IPS-18c (cell line): ENCODE measurements around the gene PBRM1.

ENCODE experiments used
- H3K4me3 ChIP-seq: 2 replicates; pipeline ENCODE4 v1.7.0; 2013; ENCODE audit warnings: low read depth, mild to moderate bottlenecking, low read length, moderate library complexity; ENCODE audit not compliant: insufficient read depth
- H3K9me3 ChIP-seq: one replicate; pipeline ENCODE4 v1.6.1; 2013; ENCODE audit warnings: mild to moderate bottlenecking, low read length, moderate library complexity; ENCODE audit not compliant: control insufficient read depth, insufficient read depth

PBRM1 gene

DNA sequence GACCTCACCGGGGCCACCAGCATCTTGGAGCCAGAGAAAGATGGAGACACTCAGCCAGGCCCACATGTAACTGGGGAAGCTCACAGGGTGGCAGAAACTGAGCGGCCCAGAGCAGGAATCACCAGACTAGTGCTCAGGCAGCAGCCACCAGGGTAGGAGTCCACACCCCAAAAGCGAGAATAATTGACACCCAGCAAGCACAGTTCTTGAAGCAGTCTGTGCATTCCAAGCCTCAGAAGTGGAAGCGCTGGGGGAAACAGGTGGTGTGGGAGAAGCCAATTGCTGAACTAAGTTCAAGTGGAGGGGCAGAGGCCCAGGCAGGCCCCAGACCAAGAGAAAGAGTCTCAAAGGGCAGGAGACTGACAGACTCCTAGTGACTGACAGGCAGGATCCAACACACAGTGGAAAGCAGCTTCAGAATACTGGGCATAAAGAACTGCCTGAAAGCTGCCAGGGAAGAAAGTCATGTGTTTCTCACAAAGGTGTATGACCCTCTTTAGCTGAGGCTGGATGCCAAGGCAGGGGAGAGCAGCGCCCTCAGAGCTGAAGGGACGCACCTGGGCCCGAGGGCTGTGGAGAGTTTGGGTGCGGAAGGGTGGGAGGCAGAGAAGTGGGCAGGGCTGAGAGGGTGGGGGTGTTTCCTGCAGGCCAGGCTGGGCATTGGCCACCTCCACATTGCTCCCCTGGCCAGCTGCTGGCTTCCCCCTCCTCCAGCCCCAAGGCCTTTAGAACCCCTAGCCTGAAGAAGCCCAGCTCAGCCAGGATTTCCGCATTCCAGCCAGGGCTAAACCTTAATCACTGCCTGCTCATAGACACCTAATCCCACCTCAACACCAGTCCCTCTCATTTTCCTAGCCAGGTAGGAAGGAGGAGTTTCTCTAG lies 159.8 kb downstream of the PBRM1 start:
- H3K4me3 ChIP-seq, result no peak overlapping the region
- no peaks in the 10 kb centered on the region for H3K9me3 ChIP-seq

DNA sequence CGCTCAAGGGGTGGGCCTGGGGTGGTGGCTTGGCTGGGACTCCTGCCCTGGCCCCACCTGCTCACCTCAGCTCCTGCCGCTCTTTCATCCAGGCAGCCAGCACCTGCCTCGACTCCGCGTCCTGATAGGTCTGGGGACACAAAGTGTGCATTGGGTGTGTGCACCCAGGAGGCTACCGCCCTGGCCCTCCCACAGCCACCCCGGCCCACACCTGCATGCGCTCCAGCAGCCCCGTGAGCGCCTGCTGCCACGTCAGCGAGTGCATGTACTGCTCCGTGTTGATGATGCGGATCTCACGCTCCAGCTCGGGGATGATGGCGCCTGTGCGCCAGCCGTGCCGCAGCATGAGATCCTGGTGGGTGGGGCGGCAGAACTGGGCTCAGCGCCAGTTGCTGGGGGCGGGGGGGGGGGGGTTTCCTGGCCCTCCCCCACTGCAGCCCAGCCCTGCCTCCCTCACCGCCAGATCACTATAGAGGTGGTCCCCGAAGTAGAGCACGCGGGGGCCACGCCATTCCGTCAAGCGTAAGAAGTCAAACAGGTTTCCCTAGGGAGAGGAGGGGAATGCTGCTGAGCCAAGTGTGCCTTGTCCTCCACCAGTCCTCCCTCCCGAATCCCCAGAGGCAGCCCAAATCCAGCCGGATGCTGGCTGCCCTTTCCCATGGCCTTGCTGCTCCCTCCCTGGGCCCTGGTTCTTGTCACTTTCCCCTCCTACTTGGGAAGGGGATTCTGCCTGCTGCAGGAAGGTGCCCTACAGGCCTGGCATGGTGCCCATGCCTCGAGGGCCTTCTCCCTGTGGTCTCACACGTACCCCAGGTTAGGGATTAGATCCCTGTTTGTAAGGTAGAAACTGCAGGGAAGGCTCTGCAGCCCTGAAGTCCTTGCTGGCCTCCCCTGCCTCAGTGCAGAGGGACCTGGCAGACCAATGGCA lies 160.7 kb downstream of the PBRM1 start:
- Histone ChIP-seq H3K9me3 (no peaks in the 10 kb centered on the region), H3K4me3 (no peak overlapping the region)

DNA sequence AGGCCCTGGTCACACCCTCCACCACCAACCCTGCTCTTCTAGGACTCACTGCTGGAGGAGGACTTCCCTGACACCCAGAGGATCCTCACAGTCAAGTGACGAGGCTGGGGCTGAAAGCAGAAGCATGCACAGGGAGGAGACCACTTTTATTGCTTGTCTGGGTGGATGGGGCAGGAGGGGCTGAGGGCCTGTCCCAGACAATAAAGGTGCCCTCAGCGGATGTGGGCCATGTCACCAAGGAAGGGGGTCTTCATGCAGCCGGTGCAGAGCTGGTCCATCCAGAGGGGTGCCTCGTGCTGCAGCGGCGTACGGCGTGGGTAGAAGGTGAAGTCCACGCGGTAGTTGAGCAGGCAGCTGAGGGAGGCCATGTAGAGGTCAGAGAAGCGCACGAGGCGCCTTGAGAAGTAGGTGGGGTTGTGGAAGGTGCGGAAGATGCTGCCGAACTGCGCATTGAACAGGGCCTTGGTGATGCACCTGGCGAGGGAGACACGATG lies 161.4 kb downstream of the PBRM1 start:
- Histone ChIP-seq H3K4me3 (no peak overlapping the region), H3K9me3 (no peaks in the 10 kb centered on the region)

DNA sequence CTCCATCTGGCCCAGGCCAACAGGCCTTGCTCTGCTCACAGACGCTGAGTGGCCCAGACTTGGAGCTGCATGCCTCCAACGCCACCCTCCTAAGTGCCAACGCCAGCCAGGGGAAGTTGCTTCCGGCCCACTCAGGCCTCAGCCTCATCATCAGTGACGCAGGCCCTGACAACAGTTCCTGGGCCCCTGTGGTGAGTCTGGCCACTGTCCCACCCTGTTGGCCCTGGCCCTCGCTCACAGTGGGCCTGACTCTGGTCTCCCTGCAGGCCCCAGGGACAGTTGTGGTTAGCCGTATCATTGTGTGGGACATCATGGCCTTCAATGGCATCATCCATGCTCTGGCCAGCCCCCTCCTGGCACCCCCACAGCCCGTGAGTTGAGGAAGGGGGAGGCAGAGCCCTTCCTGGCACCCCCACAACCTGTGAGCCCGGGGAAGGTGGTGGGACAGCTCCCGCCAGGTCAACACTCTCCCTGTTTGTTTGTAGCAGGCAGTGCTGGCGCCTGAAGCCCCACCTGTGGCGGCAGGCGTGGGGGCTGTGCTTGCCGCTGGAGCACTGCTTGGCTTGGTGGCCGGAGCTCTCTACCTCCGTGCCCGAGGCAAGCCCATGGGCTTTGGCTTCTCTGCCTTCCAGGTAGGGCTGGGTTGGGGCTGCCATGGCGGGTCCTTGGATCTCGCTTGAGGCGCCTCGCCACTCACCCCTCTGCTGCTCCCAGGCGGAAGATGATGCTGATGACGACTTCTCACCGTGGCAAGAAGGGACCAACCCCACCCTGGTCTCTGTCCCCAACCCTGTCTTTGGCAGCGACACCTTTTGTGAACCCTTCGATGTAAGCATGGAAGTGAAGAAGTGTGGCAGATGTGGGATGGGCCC lies 162.1 kb downstream of the PBRM1 start:
- H3K9me3 ChIP-seq, result no peaks in the 10 kb centered on the region
- no peak overlapping the region for H3K4me3 ChIP-seq

DNA sequence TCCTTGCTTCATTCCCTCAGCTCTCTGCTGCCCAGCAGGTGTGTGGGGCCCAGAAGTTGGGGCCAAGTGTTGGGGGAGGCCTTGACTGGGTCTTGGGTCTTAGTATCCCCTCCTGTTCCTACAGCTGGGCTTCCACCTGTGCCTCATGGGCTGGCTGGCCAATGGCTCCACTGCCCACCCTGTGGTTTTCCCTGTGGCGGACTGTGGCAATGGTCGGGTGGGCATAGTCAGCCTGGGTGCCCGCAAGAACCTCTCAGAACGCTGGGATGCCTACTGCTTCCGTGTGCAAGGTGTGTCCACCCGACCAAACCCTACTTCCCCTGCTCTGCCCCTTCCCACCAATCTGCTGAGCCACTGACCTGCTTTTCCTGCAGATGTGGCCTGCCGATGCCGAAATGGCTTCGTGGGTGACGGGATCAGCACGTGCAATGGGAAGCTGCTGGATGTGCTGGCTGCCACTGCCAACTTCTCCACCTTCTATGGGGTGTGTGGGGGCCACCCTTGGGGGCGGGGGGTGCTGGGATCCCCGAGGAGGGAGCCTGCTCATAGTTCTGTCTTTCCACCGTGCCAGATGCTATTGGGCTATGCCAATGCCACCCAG lies 163.0 kb downstream of the PBRM1 start:
- no peak overlapping the region for H3K4me3 ChIP-seq
- no peaks in the 10 kb centered on the region for H3K9me3 ChIP-seq

DNA sequence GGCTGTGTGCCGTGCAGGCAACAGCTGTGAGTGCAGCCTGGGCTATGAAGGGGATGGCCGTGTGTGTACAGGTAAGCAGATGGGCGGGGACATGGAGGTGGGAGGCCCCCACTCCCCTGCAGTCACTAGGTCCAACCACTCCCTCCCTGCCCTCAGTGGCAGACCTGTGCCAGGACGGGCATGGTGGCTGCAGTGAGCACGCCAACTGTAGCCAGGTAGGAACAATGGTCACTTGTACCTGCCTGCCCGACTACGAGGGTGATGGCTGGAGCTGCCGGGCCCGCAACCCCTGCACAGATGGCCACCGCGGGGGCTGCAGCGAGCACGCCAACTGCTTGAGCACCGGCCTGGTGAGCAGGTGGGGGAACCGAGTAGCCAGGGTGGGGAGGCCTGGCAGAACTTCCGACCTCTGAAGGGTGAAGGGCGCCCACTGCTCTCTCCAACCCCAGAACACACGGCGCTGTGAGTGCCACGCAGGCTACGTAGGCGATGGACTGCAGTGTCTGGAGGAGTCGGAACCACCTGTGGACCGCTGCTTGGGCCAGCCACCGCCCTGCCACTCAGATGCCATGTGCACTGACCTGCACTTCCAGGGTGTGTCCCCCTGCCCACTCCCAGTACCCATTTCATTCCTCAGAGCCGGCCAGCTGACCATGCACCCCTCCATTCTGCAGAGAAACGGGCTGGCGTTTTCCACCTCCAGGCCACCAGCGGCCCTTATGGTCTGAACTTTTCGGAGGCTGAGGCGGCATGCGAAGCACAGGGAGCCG lies 163.6 kb downstream of the PBRM1 start:
- no peak overlapping the region for H3K4me3 ChIP-seq

DNA sequence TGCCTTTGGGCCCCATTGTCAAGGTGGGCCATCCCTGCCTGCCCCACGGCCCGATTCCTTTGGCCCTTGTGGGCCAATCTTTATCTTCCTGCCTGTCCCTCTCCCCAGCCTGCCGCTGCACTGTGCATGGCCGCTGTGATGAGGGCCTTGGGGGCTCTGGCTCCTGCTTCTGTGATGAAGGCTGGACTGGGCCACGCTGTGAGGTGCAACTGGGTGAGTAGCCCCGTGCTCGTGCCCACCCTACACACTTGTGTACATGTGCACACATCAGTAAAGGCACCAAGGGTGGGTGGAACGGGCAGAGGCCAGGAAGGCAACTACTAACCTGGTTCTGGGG lies 164.3 kb downstream of the PBRM1 start:
- H3K4me3 ChIP-seq, result no peak overlapping the region
- H3K9me3 ChIP-seq, result no peaks in the 10 kb centered on the region

More for the DNA sequence above, 163.6 kb downstream of the PBRM1 start:
- no peaks in the 10 kb centered on the region for H3K9me3 ChIP-seq

DNA sequence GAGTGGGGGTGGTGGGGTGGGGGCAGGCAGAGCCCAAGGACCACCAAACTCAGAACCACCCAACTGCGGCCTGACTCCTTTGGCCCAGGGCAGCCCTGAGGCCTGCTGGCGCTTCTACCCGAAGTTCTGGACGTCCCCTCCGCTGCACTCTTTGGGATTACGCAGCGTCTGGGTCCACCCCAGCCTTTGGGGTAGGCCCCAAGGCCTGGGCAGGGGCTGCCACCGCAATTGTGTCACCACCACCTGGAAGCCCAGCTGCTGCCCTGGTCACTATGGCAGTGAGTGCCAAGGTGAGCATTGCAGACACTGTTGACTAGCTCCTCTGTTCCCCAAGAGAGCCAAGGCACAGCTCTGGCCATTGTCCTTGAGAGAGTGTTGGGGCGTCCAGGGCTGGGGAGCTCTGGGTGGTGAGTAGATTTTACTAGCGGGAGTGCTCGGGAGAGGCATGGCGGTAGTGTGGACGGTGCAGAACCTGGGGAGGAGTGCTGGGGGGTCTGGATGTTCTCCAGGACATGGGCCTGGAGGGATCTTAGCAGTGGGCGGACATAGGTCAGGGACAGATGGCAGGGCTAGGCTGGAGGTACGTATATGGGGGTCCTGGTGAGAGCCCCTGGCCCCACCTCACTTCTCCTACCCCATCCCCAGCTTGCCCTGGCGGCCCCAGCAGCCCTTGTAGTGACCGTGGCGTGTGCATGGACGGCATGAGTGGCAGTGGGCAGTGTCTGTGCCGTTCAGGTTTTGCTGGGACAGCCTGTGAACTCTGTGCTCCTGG lies 164.8 kb downstream of the PBRM1 start:
- Histone ChIP-seq H3K9me3 (no peaks in the 10 kb centered on the region), H3K4me3 (no peak overlapping the region)

DNA sequence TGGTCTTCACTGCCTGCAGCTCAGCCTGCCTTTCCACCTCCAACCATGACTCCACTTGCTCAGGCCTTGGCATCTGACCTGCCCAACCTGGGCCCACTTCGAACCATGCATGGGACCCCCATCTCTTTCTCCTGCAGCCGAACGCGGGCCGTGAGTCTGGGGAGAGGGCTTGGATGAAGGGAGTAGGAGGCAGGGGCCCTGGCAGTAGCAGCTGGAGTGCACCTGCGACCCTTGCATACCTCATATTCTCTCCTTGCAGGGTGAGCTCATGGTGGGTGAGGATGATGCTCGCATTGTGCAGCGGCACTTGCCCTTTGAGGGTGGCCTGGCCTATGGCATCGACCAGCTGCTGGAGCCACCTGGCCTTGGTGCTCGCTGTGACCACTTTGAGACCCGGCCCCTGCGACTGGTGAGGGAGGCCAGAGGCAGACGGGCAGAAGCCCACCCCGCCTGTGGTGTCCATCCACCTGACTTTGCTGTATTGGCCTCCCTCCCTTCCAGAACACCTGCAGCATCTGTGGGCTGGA lies 165.5 kb downstream of the PBRM1 start:
- H3K4me3 ChIP-seq, result no peak overlapping the region
- H3K9me3 ChIP-seq, result no peaks in the 10 kb centered on the region

DNA sequence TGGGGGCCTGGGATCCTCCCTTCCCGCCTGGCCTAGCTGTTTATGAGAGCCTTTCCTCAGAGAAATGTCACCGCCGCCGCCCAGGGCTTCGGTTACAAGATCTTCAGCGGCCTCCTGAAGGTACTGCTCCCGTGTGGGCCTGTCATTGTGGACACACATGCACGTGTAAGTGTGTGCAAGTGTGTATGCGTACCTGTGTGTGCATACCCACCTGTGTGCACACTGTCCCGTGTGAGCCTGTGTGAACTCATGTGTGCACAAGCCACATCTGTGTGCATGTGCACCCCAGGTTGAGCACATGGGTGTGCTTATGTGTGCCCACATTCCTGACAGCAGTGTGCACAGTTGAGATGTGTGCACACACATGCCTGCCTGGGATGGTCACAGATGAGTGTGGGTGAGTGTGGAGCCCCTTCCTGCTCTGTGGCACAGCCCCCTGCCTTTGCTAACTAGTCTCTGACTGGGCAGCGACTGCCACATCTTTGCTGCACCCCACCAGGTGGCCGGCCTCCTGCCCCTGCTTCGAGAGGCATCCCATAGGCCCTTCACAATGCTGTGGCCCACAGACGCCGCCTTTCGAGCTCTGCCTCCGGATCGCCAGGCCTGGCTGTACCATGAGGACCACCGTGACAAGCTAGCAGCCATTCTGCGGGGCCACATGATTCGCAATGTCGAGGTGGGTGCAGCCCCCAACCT lies 166.1 kb downstream of the PBRM1 start:
- Histone ChIP-seq H3K9me3 (no peaks in the 10 kb centered on the region), H3K4me3 (peak overlapping the region; percentile 46; the same call in 1 of the 2 replicates)

DNA sequence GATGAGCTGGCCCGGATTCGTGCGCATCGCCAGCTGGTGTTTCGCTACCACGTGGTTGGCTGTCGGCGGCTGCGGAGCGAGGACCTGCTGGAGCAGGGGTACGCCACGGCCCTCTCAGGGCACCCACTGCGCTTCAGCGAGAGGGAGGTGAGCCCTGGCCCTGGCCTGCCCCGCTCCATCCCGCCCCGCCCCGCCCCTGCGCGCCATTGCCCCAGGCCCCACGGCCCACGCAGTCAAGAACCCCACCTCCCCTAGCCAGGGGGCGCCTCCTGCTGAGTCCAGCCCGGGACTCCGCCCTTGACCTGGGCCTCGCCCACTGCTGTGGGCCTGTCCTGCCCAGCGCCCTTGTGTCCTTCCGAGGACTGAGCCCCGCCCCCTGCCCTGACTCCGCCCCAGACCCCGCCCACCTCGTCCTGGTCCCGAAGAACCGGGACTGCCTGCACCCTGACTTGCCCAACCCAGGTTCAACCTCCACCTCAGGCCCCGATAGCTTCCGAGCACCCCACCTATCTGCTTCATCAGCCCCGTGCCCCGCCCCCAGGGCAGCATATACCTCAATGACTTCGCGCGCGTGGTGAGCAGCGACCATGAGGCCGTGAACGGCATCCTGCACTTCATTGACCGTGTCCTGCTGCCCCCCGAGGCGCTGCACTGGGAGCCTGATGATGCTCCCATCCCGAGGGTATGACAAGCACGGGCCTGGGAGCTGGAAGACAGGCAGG lies 166.8 kb downstream of the PBRM1 start:
- Histone ChIP-seq H3K4me3 (peak overlapping the region; percentile 46; the same call in 1 of the 2 replicates), H3K9me3 (no peaks in the 10 kb centered on the region)

DNA sequence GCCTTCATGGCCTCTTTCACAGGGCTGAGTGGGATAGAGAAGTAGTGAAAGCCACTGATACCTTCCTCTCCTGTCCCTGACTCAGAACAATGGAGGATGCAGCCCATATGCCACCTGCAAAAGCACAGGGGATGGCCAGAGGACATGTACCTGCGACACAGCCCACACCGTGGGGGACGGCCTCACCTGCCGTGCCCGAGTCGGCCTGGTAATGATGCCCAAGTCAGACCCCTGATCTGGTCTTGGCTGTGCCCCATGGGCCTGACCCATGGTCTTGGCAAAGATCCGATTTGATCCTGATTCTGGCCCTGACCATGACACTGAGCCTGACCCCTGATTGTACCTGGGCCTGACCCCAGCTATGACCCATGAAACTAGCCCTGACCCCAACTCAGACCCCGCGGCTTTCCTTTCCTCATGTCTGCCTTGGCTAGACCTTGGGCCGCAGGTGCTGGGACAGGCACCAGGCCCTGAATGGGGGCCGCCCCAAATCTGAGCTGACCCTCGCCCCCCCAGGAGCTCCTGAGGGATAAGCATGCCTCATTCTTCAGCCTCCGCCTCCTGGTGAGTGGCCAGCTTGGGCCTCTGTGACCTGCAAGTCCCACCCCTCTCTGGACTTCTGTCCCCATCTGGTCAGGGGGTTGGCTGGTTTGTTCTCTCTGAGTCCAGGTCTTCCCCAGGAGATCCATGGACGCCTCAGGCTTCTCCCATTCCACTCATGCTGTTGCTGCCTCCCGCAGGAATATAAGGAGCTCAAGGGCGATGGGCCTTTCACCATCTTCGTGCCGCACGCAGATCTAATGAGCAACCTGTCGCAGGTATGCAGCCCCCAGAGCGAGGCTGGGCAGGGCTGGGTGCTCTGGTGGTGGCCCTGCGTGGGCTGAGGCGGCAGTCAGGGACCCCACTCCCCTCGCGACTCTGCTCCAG lies 167.7 kb downstream of the PBRM1 start:
- Histone ChIP-seq H3K9me3 (no peaks in the 10 kb centered on the region), H3K4me3 (peak overlapping the region; percentile 46; the same call in 1 of the 2 replicates)

DNA sequence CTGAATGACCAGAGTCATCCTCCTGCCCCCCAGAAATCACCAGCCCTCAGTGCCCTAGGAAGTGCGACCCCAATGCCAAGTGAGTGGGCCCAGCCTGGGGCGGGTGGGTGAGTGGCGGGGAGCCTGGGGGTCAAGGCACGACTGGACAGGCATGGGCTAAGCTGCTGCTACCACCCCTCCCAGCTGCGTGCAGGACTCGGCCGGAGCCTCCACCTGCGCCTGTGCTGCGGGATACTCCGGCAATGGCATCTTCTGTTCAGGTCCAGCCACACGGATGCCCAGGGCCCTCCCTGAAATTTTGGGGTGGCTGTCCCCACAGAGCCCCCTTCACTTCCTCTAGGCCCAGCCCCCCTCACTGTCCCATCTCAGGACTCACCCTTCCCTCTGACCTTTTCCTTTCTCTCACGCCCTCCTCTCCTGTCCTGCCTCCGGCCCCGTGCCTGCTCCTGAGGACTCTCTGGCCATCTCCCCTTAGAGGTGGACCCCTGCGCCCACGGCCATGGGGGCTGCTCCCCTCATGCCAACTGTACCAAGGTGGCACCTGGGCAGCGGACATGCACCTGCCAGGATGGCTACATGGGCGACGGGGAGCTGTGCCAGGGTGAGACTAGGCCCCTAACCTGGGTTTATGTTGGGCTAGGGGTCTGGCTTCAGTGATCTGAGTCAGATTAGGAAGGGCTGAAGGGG lies 169.1 kb downstream of the PBRM1 start:
- H3K4me3 ChIP-seq, result no peak overlapping the region
- no peaks in the 10 kb centered on the region for H3K9me3 ChIP-seq
